T follicular helper cell (primary cell): Measurements from ENCODE around the gene SPON1.
"Not testable (repeated sequence)": the region's sequence is repeated elsewhere in the genome, so short reads cannot be mapped to it uniquely, and the experiment has no call there.

Experiments used
- DNase-seq: peaks from one replicate; pipeline ENCODE4 v3.0.0-alpha.2; 2020; ENCODE audit warnings: low read depth

The SPON1 gene

GRCh38 chr11:14248580-14248981, 286.1 kb downstream of the SPON1 start:
- DNase-seq, result no peak

- DNase-seq, result peak; percentile 50
Observed at GRCh38 chr11:14249121-14249963, 286.8 kb downstream of the SPON1 start.

- DNase-seq, result no peak
Observed at GRCh38 chr11:14251754-14252153, 289.2 kb downstream of the SPON1 start.

GRCh38 chr11:14252501-14252900, 290.0 kb downstream of the SPON1 start:
- not testable (repeated sequence) for DNase-seq

- no peak for DNase-seq
Observed at GRCh38 chr11:14253421-14253820, 290.9 kb downstream of the SPON1 start.

- DNase-seq, result no peak
Observed at GRCh38 chr11:14253840-14254239, 291.3 kb downstream of the SPON1 start.

GRCh38 chr11:14254533-14255237, 292.2 kb downstream of the SPON1 start:
- DNase-seq, result no peak

GRCh38 chr11:14255238-14255534, 292.7 kb downstream of the SPON1 start:
- no peak for DNase-seq

GRCh38 chr11:14258221-14258935, 295.9 kb downstream of the SPON1 start:
- DNase-seq, result no peak

GRCh38 chr11:14259186-14259784, 296.8 kb downstream of the SPON1 start:
- no peak for DNase-seq

- no peak for DNase-seq
Observed at GRCh38 chr11:14259878-14260277, 297.4 kb downstream of the SPON1 start.

GRCh38 chr11:14261066-14261465, 298.5 kb downstream of the SPON1 start:
- no peak for DNase-seq

- DNase-seq, result no peak
Observed at GRCh38 chr11:14262271-14262846, 299.8 kb downstream of the SPON1 start.

GRCh38 chr11:14264966-14265365, 302.4 kb downstream of the SPON1 start:
- no peak for DNase-seq

- DNase-seq, result no peak
Observed at GRCh38 chr11:14266622-14267021, 304.1 kb downstream of the SPON1 start.

- no peak for DNase-seq
Observed at GRCh38 chr11:14267861-14268635, 305.5 kb downstream of the SPON1 start.

- DNase-seq, result no peak
Observed at GRCh38 chr11:14269692-14270573, 307.4 kb downstream of the SPON1 start.

- no peak for DNase-seq
Observed at GRCh38 chr11:14270690-14271542, 308.4 kb downstream of the SPON1 start.

- no peak for DNase-seq
Observed at GRCh38 chr11:14273895-14274294, 311.4 kb downstream of the SPON1 start.
